ENCODE data around the gene GYPA.
"Not testable (repeated sequence)": the region's sequence is repeated elsewhere in the genome, so short reads cannot be mapped to it uniquely, and the experiment has no call there.

GYPA gene

GRCh38 chr4:144090744-144091143, 49.8 kb downstream of the GYPA start:
- Histone ChIP-seq H3K9me3 (no peaks in the 10 kb centered on the region), H3K4me3 (ENCODE audit: low read depth, low read length) (no peak overlapping the region), H3K36me3 (no peaks in the 10 kb centered on the region), H3K4me1 (no peaks in the 10 kb centered on the region), H3K27me3 (no peaks in the 10 kb centered on the region)
- DNase-seq: no peak
- TF ChIP-seq CTCF (IDR thresholded peaks at IDR 0.05; ENCODE audit: low read depth, low read length): no peak

- H3K4me1 ChIP-seq; H3K4me3 ChIP-seq (ENCODE audit: low read depth, low read length); H3K36me3 ChIP-seq; H3K9me3 ChIP-seq; H3K27me3 ChIP-seq; DNase-seq: not testable (repeated sequence)
These were observed 58.5 kb downstream of the GYPA start for GRCh38 chr4:144082053-144082452.

GRCh38 chr4:144080135-144080534, 60.4 kb downstream of the GYPA start:
- not testable (repeated sequence) for DNase-seq; H3K9me3 ChIP-seq; H3K27me3 ChIP-seq; H3K4me3 ChIP-seq (ENCODE audit: low read depth, low read length); H3K36me3 ChIP-seq; H3K4me1 ChIP-seq

GRCh38 chr4:144078746-144079145, 61.8 kb downstream of the GYPA start:
- not testable (repeated sequence) for H3K27me3 ChIP-seq, DNase-seq, H3K4me1 ChIP-seq

GRCh38 chr4:144061556-144061955, 79.0 kb downstream of the GYPA start:
- H3K9me3 ChIP-seq; H3K27me3 ChIP-seq; H3K4me1 ChIP-seq; H3K4me3 ChIP-seq (ENCODE audit: low read depth, low read length); DNase-seq; H3K36me3 ChIP-seq: not testable (repeated sequence)

More at GRCh38 chr4:144078746-144079145, 61.8 kb downstream of the GYPA start:
- not testable (repeated sequence) for H3K9me3 ChIP-seq; H3K4me3 ChIP-seq (ENCODE audit: low read depth, low read length); H3K36me3 ChIP-seq

GRCh38 chr4:144060234-144060859, 80.2 kb downstream of the GYPA start:
- not testable (repeated sequence) for H3K4me3 ChIP-seq (ENCODE audit: low read depth, low read length); H3K36me3 ChIP-seq; H3K4me1 ChIP-seq; H3K9me3 ChIP-seq; H3K27me3 ChIP-seq; DNase-seq
